ENCODE data around the gene RPL13.

RPL13 gene

DNA sequence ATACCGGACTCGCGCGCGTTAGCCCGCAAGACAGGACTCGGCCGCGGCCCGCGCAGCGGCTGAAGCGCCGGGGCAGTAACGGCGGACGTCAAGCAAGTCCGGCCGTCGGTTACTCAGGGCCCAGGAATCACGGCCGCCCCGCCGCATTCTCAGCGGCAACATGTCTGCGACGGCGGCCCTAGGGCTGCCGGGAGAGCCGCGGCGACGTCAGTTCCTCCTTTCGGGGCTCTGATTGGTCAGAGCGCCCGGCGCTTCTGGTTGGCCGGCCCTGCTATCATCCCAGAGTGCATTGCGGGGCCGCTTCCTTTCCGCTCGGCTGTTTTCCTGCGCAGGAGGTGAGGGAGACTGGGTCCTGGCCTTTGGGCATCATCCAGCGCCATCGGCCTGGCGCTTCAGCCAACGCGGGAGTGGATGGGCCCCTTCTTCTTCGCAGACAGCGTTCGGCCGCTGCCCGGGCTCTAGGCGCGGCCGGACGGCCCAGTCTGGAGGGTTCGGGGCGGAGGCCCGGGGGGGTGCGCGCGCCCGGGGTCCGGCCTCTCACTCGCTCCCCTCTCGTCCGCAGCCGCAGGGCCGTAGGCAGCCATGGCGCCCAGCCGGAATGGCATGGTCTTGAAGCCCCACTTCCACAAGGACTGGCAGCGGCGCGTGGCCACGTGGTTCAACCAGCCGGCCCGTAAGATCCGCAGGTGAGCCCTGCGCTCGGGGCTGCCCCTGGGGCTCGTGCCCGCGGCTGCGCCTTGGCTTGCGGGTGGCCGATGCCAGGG, at the start of gene RPL13:
TSS of gene RPL13 (plus strand) at position 305 of the 764 bp plus-strand sequence. CDS start at position 583, 278 bp downstream.
- DNase-seq (ENCODE audit: low read depth in 2 of 3, low spot score in 1 of 3): peak; percentile 86 to 91 (median 90)

DNA sequence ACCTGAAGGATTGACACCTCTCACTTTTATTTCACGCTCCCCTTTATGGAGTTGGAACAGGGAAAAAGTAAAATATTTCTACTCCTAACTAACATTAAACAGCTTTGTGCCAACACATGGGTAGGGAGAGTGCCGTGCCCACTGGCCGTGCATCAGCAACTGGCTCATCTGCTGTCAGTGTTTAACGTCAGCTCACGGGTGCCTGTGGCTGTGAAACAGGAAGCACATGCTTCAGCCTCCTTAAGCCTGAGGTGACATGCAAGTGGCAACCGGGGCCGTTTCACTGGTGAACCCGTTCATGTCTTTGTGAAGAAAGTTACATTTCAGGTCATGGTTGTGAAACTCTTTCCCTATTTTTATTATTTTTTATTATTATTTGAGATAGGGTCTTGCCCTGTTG, 49.1 kb upstream of the RPL13 start:
- DNase-seq (ENCODE audit: low read depth in 2 of 3, low spot score in 1 of 3): no peak

DNA sequence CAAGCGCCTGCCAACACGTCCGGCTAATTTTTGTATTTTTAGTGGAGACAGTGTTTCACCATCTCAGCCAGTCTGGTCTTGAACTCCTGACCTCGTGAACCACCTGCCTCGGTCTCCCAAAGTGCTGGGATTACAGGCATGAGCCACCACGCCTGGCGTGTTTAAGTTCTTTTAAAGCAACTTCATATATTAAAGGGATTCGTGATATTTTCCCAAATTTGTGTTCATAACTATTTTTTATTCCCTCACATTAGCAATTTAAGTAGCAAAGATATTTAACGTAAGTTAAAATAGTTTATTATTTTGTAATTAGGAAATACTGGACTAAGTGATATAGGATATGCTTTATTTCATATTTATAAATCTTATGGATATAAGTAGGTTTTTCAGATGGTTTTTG, 48.0 kb upstream of the RPL13 start:
- DNase-seq (ENCODE audit: low read depth in 2 of 3, low spot score in 1 of 3): no peak

- no peak for DNase-seq (ENCODE audit: low read depth in 2 of 3, low spot score in 1 of 3)
These were observed 43.4 kb upstream of the RPL13 start for GRCh38 chr16:89517128-89517527.

DNA sequence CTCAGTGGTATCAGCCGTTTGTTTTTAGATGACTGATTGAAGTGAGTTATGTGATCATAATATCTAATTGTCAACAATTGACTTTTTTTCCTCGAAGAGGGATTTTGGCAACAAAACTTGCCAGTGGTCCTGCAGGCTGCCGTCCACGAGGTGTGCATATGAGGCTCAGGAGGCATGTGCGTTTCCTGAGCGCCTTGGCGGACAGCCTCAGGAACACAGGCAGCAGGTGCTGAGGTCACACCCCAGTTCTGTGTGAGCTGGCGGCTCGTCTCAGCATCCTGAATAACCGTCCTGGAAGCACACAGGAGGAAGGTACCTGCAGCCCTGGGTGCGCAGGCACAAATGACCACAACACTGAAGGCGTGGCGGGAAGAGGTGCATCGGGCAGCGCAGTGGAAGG, 40.6 kb upstream of the RPL13 start:
- DNase-seq (ENCODE audit: low read depth in 2 of 3, low spot score in 1 of 3): no peak

- DNase-seq (ENCODE audit: low read depth in 2 of 3, low spot score in 1 of 3): no peak
These were observed 38.2 kb upstream of the RPL13 start for GRCh38 chr16:89522287-89522686.

GRCh38 chr16:89523680-89524344, 36.7 kb upstream of the RPL13 start:
- no peak for DNase-seq (ENCODE audit: low read depth in 2 of 3, low spot score in 1 of 3)

DNA sequence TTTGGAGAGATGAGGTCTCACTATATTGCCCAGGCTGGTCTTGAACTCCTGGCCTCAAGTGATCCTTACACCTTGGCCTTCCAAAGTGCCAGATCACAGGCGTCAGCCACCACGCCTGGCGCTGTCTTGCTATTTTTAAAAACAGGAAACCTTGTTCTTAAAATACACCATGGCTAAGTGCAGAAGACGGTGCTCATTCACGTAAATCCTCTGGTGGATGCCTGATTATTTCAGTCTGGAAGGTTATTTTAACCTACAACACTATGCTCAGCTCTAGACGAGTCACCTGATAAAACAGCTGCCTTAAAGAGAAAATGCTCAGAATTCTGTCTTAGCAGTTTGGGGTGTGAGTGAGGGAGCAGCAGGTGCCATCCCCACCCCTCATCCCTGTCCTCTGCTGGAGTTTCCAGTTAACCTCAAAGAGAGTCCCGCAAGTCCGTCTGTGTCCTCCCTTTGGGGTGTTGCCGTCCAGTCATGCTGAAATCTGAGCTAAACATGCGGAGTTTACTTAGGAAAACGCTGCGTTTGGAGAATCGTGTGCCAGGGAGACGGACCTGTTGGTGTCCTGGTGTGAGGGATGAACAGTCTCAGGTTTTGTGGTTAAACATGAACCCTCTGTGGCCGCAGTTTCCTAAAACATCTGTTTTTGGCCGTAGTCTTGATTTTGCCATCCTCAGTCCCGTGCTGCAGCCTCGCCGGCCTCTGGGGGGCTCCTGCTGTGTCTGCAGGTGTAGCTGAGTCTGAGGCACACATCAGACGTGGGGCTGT, 35.2 kb upstream of the RPL13 start:
- DNase-seq (ENCODE audit: low read depth in 2 of 3, low spot score in 1 of 3): no peak

DNA sequence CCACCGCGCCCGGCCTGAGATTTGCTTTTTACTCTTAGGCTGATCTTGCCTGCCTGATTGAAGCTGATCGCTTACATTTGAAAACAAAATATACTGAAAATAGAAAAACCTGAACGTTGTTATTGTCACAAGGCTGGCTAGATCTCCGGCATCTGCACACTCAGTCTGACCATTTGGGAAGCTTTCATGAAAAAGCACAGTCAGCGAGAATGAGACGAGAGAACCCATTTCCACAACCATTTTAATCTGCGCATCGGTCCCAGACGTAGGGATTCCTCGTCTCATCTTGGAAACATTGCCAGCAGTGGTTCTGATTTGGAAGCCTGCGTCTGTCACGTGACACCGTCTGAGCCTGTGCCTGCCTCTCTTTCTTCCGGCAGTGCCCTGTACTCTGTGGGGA, 31.4 kb upstream of the RPL13 start:
- no peak for DNase-seq (ENCODE audit: low read depth in 2 of 3, low spot score in 1 of 3)

DNA sequence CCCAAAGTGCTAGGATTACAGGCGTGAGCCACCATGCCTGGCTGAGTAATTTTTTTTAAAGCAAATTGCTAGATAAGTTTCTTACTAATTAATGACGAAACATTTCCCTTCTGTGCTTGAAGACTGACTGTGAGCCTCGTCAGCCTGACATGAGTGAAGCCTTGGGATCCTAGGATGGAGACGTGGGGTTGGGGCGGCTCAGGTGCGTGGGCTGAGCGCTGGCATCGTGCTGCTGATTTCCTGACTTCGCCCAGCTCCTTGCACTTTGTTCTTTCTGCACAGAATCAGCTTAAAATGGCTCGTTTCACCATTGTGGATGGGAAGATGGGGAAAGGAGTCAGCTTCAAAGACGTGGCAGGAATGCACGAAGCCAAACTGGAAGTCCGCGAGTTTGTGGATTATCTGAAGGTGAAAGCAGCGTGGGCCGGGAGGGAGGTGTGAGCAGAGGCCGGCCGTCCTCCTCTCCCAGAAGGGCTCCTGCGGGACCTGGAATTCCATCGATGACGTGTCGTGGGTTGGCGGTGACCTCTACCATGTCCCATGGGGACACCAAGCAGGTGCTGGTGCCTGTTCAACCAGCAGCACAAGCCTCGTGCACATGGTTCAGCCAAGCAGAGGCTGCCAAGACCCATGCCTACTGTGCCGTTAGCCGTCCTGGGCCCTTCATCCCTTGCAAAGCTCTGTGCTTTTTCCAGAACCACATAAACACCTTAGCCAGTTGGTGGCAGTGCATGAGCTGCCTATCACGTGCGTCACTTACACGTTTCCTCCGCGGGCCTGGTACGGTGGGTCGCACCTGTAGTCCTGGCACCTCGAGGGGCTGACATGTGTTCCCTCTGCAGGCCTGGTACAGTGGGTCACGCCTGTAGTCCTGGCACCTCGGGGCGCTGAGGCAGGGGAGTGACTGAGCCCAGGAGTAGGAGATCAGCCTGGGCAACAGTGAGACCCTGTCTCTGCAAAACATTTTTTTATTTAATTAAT, 29.8 kb upstream of the RPL13 start:
- no peak for DNase-seq (ENCODE audit: low read depth in 2 of 3, low spot score in 1 of 3)

GRCh38 chr16:89531821-89532526, 28.5 kb upstream of the RPL13 start:
- no peak for DNase-seq (ENCODE audit: low read depth in 2 of 3, low spot score in 1 of 3)

DNA sequence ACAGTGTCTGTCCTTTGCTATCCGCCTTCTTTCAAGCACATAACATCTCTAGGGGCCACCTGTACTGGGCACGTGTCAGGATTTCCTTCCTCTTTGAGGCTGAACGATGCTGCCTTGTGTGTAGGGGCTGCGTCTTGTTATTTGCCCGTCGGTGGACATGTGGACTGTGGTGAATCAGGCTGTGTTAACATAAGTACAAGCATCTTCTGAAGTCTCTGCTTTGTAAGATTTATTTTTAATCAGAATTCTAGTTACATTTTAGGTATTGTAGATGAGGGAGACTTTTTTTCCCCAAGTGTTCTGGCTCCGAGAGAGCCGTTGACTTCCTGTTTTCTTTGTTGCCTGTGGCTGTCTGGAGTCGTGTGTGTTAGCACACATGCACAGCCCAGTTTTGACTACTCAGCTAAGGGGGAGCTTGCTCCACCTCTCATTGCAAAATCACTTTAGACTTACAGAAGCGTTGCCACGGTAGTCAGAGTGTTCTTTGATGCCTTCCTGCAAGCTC, 26.2 kb upstream of the RPL13 start:
- no peak for DNase-seq (ENCODE audit: low read depth in 2 of 3, low spot score in 1 of 3)

DNA sequence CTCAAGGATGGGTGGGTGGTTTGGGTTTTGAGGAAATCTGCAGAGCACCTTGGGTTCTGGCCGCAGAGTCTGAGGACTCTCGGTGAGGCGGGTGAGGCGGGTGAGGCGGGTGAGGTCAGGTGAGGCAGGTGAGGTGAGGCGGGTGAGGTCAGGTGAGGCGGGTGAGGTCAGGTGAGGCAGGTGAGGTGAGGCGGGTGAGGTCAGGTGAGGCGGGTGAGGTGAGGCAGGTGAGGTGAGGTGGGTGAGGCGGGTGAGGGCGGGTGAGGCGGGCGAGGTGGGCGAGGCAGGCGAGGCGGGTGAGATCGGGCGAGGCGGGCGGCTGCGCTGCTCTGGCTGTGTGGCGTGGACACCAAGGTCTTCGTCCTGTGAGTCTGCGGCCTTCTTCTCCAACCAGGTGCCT, 24.1 kb upstream of the RPL13 start:
- no peak for DNase-seq (ENCODE audit: low read depth in 2 of 3, low spot score in 1 of 3)

- no peak for DNase-seq (ENCODE audit: low read depth in 2 of 3, low spot score in 1 of 3)
These were observed 23.5 kb upstream of the RPL13 start for GRCh38 chr16:89536886-89537548.

GRCh38 chr16:89537549-89537925, 22.9 kb upstream of the RPL13 start:
- DNase-seq (ENCODE audit: low read depth in 2 of 3, low spot score in 1 of 3): no peak

DNA sequence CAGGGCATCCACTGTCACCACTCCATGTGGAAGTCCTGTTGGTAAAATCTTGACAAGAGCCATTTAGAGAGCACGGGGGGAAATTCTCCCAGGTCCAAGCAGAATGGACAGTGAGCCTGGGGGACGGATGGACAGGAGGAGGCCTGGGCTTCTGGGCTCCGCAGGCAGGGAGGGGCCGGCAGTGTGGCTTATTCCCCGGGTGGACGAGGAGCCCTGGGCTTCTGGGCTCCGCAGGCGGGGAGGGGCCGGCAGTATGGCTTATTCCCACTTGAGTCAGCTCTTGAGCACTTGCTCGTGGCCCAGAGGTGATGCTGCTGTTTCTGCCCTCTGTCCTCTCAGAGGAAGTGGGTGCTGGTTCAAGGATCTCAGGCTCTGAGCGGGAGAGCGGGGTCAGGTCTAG, 22.2 kb upstream of the RPL13 start:
- DNase-seq (ENCODE audit: low read depth in 2 of 3, low spot score in 1 of 3): no peak

GRCh38 chr16:89540557-89540956, 19.9 kb upstream of the RPL13 start:
- no peak for DNase-seq (ENCODE audit: low read depth in 2 of 3, low spot score in 1 of 3)

DNA sequence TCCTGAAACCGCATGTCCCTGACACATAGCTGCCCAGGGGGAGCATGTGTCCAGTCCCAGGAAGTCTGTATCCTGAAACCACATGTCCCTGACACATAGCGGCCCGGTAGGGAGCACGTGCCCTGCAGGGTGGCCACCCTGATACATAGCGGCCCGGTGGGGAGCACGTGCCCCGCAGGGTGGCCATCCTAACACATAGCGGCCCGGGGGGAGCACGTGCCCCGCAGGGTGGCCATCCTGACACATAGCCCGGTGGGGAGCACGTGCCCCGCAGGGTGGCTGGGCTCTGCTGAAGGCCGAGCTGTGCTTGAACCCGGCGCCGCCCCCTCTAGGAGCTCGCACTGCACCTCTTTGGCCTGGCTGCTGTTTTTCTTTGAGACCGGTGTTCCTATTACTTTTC, 18.7 kb upstream of the RPL13 start:
- no peak for DNase-seq (ENCODE audit: low read depth in 2 of 3, low spot score in 1 of 3)

- DNase-seq (ENCODE audit: low read depth in 2 of 3, low spot score in 1 of 3): no peak
These were observed 16.4 kb upstream of the RPL13 start for GRCh38 chr16:89544113-89544512.

GRCh38 chr16:89544713-89545043, 15.8 kb upstream of the RPL13 start:
- DNase-seq (ENCODE audit: low read depth in 2 of 3, low spot score in 1 of 3): no peak
